Measurements from ENCODE around the gene C2orf42.

DNA sequence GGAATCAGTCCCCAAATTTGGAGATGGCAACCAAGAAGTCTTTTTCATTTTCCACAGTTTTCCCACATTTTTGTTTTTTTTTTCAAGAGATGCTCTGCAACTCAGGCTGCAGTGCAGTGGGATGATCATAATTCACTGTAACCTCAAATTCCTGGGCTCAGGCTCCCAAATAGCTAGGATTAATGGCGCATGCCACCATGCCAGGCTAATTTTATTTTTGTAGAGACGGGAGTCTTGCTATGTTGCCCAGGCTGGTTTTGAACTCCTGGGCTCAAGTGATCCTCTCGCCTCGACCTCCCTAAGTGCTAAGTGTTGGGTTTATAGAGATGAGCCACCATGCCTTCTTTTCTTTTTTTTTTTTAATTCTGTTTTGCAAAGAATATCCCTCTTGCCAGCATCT lies 68.3 kb downstream of the C2orf42 start:
- TF ChIP-seq, protein P1, sequence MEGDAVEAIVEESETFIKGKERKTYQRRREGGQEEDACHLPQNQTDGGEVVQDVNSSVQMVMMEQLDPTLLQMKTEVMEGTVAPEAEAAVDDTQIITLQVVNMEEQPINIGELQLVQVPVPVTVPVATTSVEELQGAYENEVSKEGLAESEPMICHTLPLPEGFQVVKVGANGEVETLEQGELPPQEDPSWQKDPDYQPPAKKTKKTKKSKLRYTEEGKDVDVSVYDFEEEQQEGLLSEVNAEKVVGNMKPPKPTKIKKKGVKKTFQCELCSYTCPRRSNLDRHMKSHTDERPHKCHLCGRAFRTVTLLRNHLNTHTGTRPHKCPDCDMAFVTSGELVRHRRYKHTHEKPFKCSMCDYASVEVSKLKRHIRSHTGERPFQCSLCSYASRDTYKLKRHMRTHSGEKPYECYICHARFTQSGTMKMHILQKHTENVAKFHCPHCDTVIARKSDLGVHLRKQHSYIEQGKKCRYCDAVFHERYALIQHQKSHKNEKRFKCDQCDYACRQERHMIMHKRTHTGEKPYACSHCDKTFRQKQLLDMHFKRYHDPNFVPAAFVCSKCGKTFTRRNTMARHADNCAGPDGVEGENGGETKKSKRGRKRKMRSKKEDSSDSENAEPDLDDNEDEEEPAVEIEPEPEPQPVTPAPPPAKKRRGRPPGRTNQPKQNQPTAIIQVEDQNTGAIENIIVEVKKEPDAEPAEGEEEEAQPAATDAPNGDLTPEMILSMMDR (IDR thresholded peaks at IDR 0.05; ENCODE audit: low read depth, low read length), result no peak
- no peak for TF ChIP-seq POLR2A (IDR thresholded peaks at IDR 0.05; ENCODE audit: extremely low read depth, insufficient read length)
- TF ChIP-seq, protein P2, sequence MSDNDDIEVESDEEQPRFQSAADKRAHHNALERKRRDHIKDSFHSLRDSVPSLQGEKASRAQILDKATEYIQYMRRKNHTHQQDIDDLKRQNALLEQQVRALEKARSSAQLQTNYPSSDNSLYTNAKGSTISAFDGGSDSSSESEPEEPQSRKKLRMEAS (IDR thresholded peaks at IDR 0.05; ENCODE audit: low read depth, low read length), result no peak

Measured in NB4 (cell line).